Measurements from ENCODE around the gene RASSF1. TPM values are rescaled to one million over a fixed set of nuclear protein-coding genes. Genes with fewer than 3 reads are reported as not detected.
A peak's percentile ranks its signal among the peaks of the same experiment; 100 is the strongest.

RASSF1 gene
- total and polyA plus RNA-seq, 2 of the 13 experiments (the other 11 are each of a cell fraction or from before 2014, with no cell fraction given) = 10.2 to 27.5 TPM

- TF ChIP-seq PRMT3 (CRISPR knock-in tag; IDR thresholded peaks at IDR 0.05; ENCODE audit: borderline replicate concordance, low read depth) (no peak), DR1 (CRISPR knock-in tag; IDR thresholded peaks at IDR 0.05) (peak; percentile 82), ZNF468 (CRISPR knock-in tag; IDR thresholded peaks at IDR 0.05) (peak; percentile 93), ZKSCAN1 (IDR thresholded peaks at IDR 0.05; ENCODE audit: low read length) (no peak), PHF8 (CRISPR knock-in tag; IDR thresholded peaks at IDR 0.05) (peak; percentile 99), ZNF891 (CRISPR knock-in tag; IDR thresholded peaks at IDR 0.05) (peak; percentile 85), FOXA1 (IDR thresholded peaks at IDR 0.05) (no peak), FOXA1 (CRISPR knock-in tag; IDR thresholded peaks at IDR 0.05) (no peak), KDM6A (CRISPR knock-in tag; IDR thresholded peaks at IDR 0.05; ENCODE audit: low read depth) (no peak), ZFAT (CRISPR knock-in tag; conservative IDR thresholded peaks at IDR 0.05) (no peak), ETV6 (CRISPR knock-in tag; conservative IDR thresholded peaks at IDR 0.05) (0 out of 2 replicates have a peak, but pooled peaks have one; percentile 18), CBX2 (IDR thresholded peaks at IDR 0.05; ENCODE audit: low read depth, low read length) (no peak), CBX2 (CRISPR knock-in tag; IDR thresholded peaks at IDR 0.05; ENCODE audit: low read depth) (no peak), CCAR2 (optimal IDR thresholded peaks at IDR 0.05; ENCODE audit: low read depth, low read length) (no peak), GABPA (IDR thresholded peaks at IDR 0.05; ENCODE audit: low read depth, low read length) (no peak), GABPA (CRISPR knock-in tag; IDR thresholded peaks at IDR 0.05; ENCODE audit: low read depth) (peak; percentile 97), SIX1 (CRISPR knock-in tag; IDR thresholded peaks at IDR 0.05; ENCODE audit: borderline replicate concordance) (no peak), ZNF296 (CRISPR knock-in tag; conservative IDR thresholded peaks at IDR 0.05) (no peak), KMT2A (CRISPR knock-in tag; IDR thresholded peaks at IDR 0.05) (peak; percentile 93), ISX (CRISPR knock-in tag; conservative IDR thresholded peaks at IDR 0.05) (no peak), ZNF121 (CRISPR knock-in tag; IDR thresholded peaks at IDR 0.05) (no peak), RARA (CRISPR knock-in tag; IDR thresholded peaks at IDR 0.05) (peak; percentile 46; the same call in 1 of the 2 replicates), NR1H2 (CRISPR knock-in tag; IDR thresholded peaks at IDR 0.05; ENCODE audit: borderline replicate concordance, low read depth) (no peak; the same call in 1 of the 2 replicates)
- TF ChIP-seq, protein P1, sequence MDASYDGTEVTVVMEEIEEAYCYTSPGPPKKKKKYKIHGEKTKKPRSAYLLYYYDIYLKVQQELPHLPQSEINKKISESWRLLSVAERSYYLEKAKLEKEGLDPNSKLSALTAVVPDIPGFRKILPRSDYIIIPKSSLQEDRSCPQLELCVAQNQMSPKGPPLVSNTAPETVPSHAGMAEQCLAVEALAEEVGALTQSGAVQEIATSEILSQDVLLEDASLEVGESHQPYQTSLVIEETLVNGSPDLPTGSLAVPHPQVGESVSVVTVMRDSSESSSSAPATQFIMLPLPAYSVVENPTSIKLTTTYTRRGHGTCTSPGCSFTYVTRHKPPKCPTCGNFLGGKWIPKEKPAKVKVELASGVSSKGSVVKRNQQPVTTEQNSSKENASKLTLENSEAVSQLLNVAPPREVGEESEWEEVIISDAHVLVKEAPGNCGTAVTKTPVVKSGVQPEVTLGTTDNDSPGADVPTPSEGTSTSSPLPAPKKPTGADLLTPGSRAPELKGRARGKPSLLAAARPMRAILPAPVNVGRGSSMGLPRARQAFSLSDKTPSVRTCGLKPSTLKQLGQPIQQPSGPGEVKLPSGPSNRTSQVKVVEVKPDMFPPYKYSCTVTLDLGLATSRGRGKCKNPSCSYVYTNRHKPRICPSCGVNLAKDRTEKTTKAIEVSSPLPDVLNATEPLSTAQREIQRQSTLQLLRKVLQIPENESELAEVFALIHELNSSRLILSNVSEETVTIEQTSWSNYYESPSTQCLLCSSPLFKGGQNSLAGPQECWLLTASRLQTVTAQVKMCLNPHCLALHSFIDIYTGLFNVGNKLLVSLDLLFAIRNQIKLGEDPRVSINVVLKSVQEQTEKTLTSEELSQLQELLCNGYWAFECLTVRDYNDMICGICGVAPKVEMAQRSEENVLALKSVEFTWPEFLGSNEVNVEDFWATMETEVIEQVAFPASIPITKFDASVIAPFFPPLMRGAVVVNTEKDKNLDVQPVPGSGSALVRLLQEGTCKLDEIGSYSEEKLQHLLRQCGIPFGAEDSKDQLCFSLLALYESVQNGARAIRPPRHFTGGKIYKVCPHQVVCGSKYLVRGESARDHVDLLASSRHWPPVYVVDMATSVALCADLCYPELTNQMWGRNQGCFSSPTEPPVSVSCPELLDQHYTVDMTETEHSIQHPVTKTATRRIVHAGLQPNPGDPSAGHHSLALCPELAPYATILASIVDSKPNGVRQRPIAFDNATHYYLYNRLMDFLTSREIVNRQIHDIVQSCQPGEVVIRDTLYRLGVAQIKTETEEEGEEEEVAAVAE (CRISPR knock-in tag; IDR thresholded peaks at IDR 0.05; ENCODE audit: borderline replicate concordance) = no peak; the same call in 1 of the 2 replicates
Measured at GRCh38 chr3:50358911-50359759, 18.5 kb upstream of the RASSF1 start, which contains the start of gene TMEM115 (continued).
